SU-DHL-6 (cell line): ENCODE measurements around the gene FIBP.

Experiments
- H2AFZ ChIP-seq: fragments of 200-600 bp; sonication (generic); 2 replicates; pipeline ENCODE4 v1.6.1; 2014; ENCODE audit warnings: low read depth, mild to moderate bottlenecking, moderate library complexity, mixed read lengths, antibody characterized with exemption, low read length; ENCODE audit not compliant: severe bottlenecking
- H3F3A ChIP-seq: fragments of 200-600 bp; shearing (Covaris generic); 2 replicates; pipeline ENCODE4 v1.6.0; 2016; ENCODE audit warnings: antibody characterized with exemption, mild to moderate bottlenecking; ENCODE audit not compliant: insufficient read depth
- H3K27ac ChIP-seq: fragments of 200-600 bp; sonication (generic); 2 replicates; pipeline ENCODE4 v1.5.1; 2016; ENCODE audit warnings: low read depth, mild to moderate bottlenecking, low read length, moderate library complexity, mixed read lengths
- H3K27me3 ChIP-seq: fragments of 200-600 bp; sonication (generic), shearing (Covaris generic); 2 replicates; pipeline ENCODE4 v1.6.0; 2014; ENCODE audit warnings: mild to moderate bottlenecking, low read length
- H3K36me3 ChIP-seq: fragments of 200-600 bp; sonication (generic); 2 replicates; pipeline ENCODE4 v1.6.1; 2014; ENCODE audit warnings: mild to moderate bottlenecking, low read length, mixed read lengths
- H3K4me2 ChIP-seq: fragments of 300-600, 200-600 bp; shearing (Covaris generic), sonication (generic); 2 replicates; pipeline ENCODE4 v1.6.0; 2014; ENCODE audit warnings: low read length, low read depth, mild to moderate bottlenecking; ENCODE audit not compliant: poor library complexity, severe bottlenecking
- H3K4me3 ChIP-seq: fragments of 200-600 bp; sonication (generic); 2 replicates; pipeline ENCODE4 v1.5.1; 2014; ENCODE audit warnings: antibody characterized with exemption, low read length, mild to moderate bottlenecking, mixed read lengths; ENCODE audit not compliant: insufficient read depth, poor library complexity, severe bottlenecking
- H3K79me2 ChIP-seq: fragments of 200-600 bp; sonication (generic); 2 replicates; pipeline ENCODE4 v1.6.1; 2014; ENCODE audit warnings: mild to moderate bottlenecking, low read length, moderate library complexity; ENCODE audit not compliant: insufficient read depth
- H3K9ac ChIP-seq: fragments of 200-600 bp; sonication (generic); 2 replicates; pipeline ENCODE4 v1.7.0; 2014; ENCODE audit warnings: mild to moderate bottlenecking, low read length
- H3K9me2 ChIP-seq: fragments of 200-600 bp; sonication (generic); replicated peaks from 2 replicates; pipeline ENCODE4 v1.6.1; 2014; ENCODE audit warnings: low read length; ENCODE audit not compliant: insufficient read depth
- H3K9me3 ChIP-seq: fragments of 200-600 bp; sonication (generic); 2 replicates; pipeline ENCODE4 v1.6.1; 2014; ENCODE audit warnings: low read length, mixed read lengths; ENCODE audit not compliant: insufficient read depth
- H4K20me1 ChIP-seq: fragments of 200-600 bp; sonication (generic); 2 replicates; pipeline ENCODE4 v1.6.1; 2014; ENCODE audit warnings: low read depth, mild to moderate bottlenecking, antibody characterized with exemption, low read length, moderate library complexity, mixed read lengths
- EZH2phosphoT487 ChIP-seq: fragments of 200-600 bp; sonication (generic), shearing (Covaris generic); conservative IDR thresholded peaks from 2 replicates; pipeline ENCODE4 v1.6.1; 2018; ENCODE audit warnings: mild to moderate bottlenecking, antibody characterized with exemption, low read length, moderate library complexity, mixed read lengths
- TF ChIP-seq, protein P1 (sequence below): fragments of 200-600 bp; sonication (generic); IDR thresholded peaks from one replicate; pipeline ENCODE4 v1.5.1; 2017; ENCODE audit warnings: antibody characterized with exemption, mild to moderate bottlenecking, low read length, moderate library complexity; ENCODE audit not compliant: insufficient read depth, poor library complexity, severe bottlenecking

The FIBP gene

DNA sequence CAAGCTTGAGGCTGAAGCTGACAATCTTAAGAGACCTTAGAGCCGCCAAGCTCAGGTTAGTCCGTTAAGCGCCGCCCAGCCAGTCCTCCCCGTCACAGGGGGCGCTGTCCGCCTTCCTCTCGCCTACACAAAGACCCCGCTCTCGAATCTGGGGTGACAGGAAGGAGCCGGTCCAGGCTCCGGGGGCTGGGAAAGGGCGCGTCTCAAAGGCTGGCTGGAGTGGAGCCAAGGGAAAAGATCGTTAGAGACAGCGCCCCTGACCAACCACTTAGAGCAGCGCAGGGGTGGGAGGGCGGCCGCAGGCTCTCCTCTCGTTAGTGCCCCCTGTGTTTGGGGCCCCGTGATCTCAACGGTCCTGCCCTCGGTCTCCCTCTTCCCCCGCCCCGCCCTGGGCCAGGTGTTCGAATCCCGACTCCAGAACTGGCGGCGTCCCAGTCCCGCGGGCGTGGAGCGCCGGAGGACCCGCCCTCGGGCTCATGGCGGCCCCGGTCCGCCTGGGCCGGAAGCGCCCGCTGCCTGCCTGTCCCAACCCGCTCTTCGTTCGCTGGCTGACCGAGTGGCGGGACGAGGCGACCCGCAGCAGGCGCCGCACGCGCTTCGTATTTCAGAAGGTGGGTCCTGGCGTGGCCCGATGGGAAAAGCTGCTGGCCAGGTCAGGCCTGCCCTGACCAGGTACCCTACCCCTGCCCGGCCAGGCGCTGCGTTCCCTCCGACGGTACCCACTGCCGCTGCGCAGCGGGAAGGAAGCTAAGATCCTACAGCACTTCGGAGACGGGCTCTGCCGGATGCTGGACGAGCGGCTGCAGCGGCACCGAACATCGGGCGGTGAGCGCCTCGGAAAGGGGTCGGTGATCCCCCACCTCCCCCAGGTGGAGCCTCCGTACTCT lies 27.8 kb downstream of the FIBP start, which contains the start of gene MUS81:
Gene MUS81 (plus strand): TSS at position 156 of the 887 bp plus-strand sequence. CDS start 321 bp downstream, at position 477.
- TF ChIP-seq EZH2phosphoT487 = no peak
- TF ChIP-seq, protein P1, sequence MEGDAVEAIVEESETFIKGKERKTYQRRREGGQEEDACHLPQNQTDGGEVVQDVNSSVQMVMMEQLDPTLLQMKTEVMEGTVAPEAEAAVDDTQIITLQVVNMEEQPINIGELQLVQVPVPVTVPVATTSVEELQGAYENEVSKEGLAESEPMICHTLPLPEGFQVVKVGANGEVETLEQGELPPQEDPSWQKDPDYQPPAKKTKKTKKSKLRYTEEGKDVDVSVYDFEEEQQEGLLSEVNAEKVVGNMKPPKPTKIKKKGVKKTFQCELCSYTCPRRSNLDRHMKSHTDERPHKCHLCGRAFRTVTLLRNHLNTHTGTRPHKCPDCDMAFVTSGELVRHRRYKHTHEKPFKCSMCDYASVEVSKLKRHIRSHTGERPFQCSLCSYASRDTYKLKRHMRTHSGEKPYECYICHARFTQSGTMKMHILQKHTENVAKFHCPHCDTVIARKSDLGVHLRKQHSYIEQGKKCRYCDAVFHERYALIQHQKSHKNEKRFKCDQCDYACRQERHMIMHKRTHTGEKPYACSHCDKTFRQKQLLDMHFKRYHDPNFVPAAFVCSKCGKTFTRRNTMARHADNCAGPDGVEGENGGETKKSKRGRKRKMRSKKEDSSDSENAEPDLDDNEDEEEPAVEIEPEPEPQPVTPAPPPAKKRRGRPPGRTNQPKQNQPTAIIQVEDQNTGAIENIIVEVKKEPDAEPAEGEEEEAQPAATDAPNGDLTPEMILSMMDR = peak; percentile 99
- Histone ChIP-seq H3F3A (peaks cover 16% of the 10 kb centered on the region), H4K20me1 (peaks cover 12% of the 10 kb centered on the region), H3K9ac (peak within 1 kb of the TSS; percentile 97), H3K4me2 (peak within 1 kb of the TSS; percentile 94), H3K9me3 (no peaks in the 10 kb centered on the region), H3K79me2 (peaks cover 41% of the 10 kb centered on the region), H2AFZ (peak within 1 kb of the TSS; percentile 21), H3K36me3 (peaks cover 12% of the 10 kb centered on the region), H3K27me3 (no peaks in the 10 kb centered on the region), H3K9me2 (no peaks in the 10 kb centered on the region), H3K4me3 (peak within 1 kb of the TSS; percentile 65), H3K27ac (peak within 1 kb of the TSS; percentile 90)

DNA sequence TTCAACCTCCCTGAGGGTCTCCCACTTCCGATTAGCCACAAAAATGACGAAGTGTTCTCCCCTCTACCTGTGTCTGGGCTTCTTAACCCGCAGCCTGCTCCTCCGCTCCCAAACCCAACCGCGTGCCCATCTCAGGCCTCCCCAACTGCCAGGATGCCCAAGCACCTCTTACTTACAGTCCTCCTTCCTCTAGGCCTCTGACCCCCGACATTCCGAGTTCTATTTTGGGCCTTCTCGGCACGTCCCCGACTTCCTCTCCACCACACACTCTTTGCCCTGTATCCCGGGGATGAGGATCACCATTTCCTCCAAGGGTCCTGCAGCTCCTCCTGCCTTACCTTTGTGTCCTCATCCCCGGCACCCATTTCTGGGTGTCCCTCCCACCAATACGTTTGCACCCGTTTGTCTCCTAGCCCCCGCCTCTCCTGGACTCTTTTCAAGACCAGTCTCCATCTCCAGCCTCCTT lies 28.4 kb downstream of the FIBP start:
- no peaks in the 10 kb centered on the region for H3K9me3 ChIP-seq
- H3K4me3 ChIP-seq = peak overlapping the region; percentile 63
- TF ChIP-seq EZH2phosphoT487 = no peak
- TF ChIP-seq, protein P1 = no peak
- H3K27ac ChIP-seq = peak overlapping the region; percentile 90
- H3K27me3 ChIP-seq = no peaks in the 10 kb centered on the region
- peaks cover 18% of the 10 kb centered on the region for H3K36me3 ChIP-seq
- H2AFZ ChIP-seq = no peak overlapping the region
- H3F3A ChIP-seq = peaks cover 16% of the 10 kb centered on the region
- peak overlapping the region; percentile 94 for H3K4me2 ChIP-seq
- peaks cover 16% of the 10 kb centered on the region for H4K20me1 ChIP-seq
- H3K79me2 ChIP-seq = peaks cover 45% of the 10 kb centered on the region
- no peaks in the 10 kb centered on the region for H3K9me2 ChIP-seq
- peak overlapping the region; percentile 97 for H3K9ac ChIP-seq

DNA sequence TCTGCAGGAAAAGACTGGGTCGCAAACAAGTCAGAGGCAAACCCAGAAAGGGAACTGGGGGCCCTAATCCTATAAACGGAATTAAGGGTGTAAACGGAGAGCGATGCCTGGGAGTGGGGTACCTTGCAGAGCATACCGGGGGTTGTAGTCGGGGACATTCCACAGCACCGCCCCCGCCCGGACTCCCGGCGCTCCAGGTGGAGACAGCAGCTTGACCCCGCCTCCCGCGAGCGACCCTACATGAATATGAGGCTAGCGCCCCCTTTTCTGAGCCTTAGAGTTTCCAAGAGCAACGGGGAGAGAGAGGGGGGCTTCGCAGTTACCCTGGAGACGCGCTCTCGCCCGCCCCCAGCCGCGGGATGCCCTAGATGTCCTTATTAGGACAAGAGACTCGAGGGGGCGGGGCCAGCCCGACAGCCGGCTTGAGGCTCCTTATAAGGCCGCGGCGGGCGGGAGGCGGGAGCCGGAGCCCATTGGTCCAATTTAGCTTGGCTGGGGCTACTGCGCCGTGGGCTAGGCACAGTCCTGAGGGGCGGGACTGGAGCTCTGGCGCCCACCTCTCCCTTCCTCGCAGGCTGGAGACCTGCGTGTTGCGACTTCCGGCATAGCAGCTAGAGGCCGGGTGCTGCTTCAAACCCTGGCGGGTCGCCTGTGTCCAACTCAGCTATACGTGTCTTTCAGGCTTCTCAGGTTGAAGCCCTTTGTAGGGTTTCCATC lies 29.0 kb downstream of the FIBP start:
- peaks cover 45% of the 10 kb centered on the region for H3K79me2 ChIP-seq

More for the DNA sequence above, 29.0 kb downstream of the FIBP start:
- no peaks in the 10 kb centered on the region for H3K27me3 ChIP-seq
- H2AFZ ChIP-seq = peak overlapping the region; percentile 21
- H3K9me2 ChIP-seq = no peaks in the 10 kb centered on the region
- H3K4me2 ChIP-seq = peak overlapping the region; percentile 94
- H3K9ac ChIP-seq = peak overlapping the region; percentile 97
- H3K27ac ChIP-seq = peak overlapping the region; percentile 90
- peaks cover 16% of the 10 kb centered on the region for H4K20me1 ChIP-seq
- TF ChIP-seq, protein P1 = no peak
- no peak for TF ChIP-seq EZH2phosphoT487
- no peaks in the 10 kb centered on the region for H3K9me3 ChIP-seq
- peak overlapping the region; percentile 65 for H3K4me3 ChIP-seq
- H3F3A ChIP-seq = peaks cover 16% of the 10 kb centered on the region
- peaks cover 23% of the 10 kb centered on the region for H3K36me3 ChIP-seq
